Activated CD4-positive, alpha-beta memory T cell treated with anti-CD3 and anti-CD28 coated beads for 36 hours (primary cell): ENCODE results near the gene PLA2G10. TPM values are rescaled to one million over a fixed set of nuclear protein-coding genes. Genes with fewer than 3 reads are reported as not detected.
"Not testable (repeated sequence)": the region's sequence is repeated elsewhere in the genome, so short reads cannot be mapped to it uniquely, and the experiment has no call there.

Experiments
- CTCF ChIA-PET: fragments of 350-600 bp; sonication (Branson Sonifier 250); formaldehyde crosslinking; loops from one replicate; lab custom pipeline; 2021; ENCODE audit warnings: antibody characterized with exemption, inconsistent platforms; lab: Charles Lee
- POLR2A ChIA-PET: fragments of 350-600 bp; sonication (Branson Sonifier 250); formaldehyde crosslinking; loops from one replicate; lab custom pipeline; 2021; ENCODE audit warnings: antibody characterized with exemption; lab: Charles Lee
- DNase-seq: peaks from one replicate; pipeline ENCODE4 v3.0.0-alpha.2; 2020
- H3K27ac Mint-ChIP-seq: one replicate; pipeline ENCODE4 v1.8.0; 2021; ENCODE audit warnings: mixed read lengths
- H3K27me3 Mint-ChIP-seq: one replicate; pipeline ENCODE4 v1.8.0; 2021; ENCODE audit warnings: mixed read lengths
- H3K36me3 Mint-ChIP-seq: one replicate; pipeline ENCODE4 v1.8.0; 2021; ENCODE audit warnings: mixed read lengths
- H3K4me1 Mint-ChIP-seq: one replicate; pipeline ENCODE4 v1.8.0; 2021; ENCODE audit warnings: low read depth, mixed read lengths
- H3K4me3 Mint-ChIP-seq: one replicate; pipeline ENCODE4 v1.8.0; 2021; ENCODE audit warnings: mild to moderate bottlenecking, mixed read lengths
- H3K9me3 Mint-ChIP-seq: one replicate; pipeline ENCODE4 v1.8.0; 2021; ENCODE audit warnings: mixed read lengths
- intact Hi-C: fragments of 100-400 bp; cut with micrococcal nuclease; formaldehyde crosslinking; loops from one replicate; pipeline ENCODE4 v1.15.1; 2023
- total RNA-seq, 2 experiments: library from RNA; stranded (reverse); gene quantifications; one replicate each; pipeline ENCODE4 v1.2.3, GENCODE V29; 2021

PLA2G10 gene
- not detected for total RNA-seq

- H3K36me3 Mint-ChIP-seq, H3K4me3 Mint-ChIP-seq, intact Hi-C loops, CTCF ChIA-PET, H3K27ac Mint-ChIP-seq, H3K27me3 Mint-ChIP-seq, H3K4me1 Mint-ChIP-seq, H3K9me3 Mint-ChIP-seq, POLR2A ChIA-PET, DNase-seq: not testable (repeated sequence)
These were observed at the start of gene PLA2G10 for GRCh38 chr16:14694129-14694528. Gene PLA2G10 (minus strand): TSS chr16:14694308. CDS start chr16:14694229, 79 bp downstream.

GRCh38 chr16:14742273-14743128 lies 48.4 kb upstream of the PLA2G10 start, which contains the start of gene NPIPA2:
Gene NPIPA2 (plus strand): TSS chr16:14742533. CDS start chr16:14748066, 5,533 bp downstream.
- intact Hi-C loops, CTCF ChIA-PET, POLR2A ChIA-PET, H3K27me3 Mint-ChIP-seq, H3K4me3 Mint-ChIP-seq, H3K4me1 Mint-ChIP-seq, H3K27ac Mint-ChIP-seq, DNase-seq, H3K36me3 Mint-ChIP-seq, H3K9me3 Mint-ChIP-seq: not testable (repeated sequence)

GRCh38 chr16:14741794-14742193 lies 47.7 kb upstream of the PLA2G10 start:
- CTCF ChIA-PET, H3K36me3 Mint-ChIP-seq, H3K4me1 Mint-ChIP-seq, H3K27ac Mint-ChIP-seq, intact Hi-C loops, H3K27me3 Mint-ChIP-seq, DNase-seq, H3K4me3 Mint-ChIP-seq, POLR2A ChIA-PET, H3K9me3 Mint-ChIP-seq: not testable (repeated sequence)

GRCh38 chr16:14740832-14741385 lies 46.8 kb upstream of the PLA2G10 start:
- POLR2A ChIA-PET, H3K27me3 Mint-ChIP-seq, H3K36me3 Mint-ChIP-seq, H3K27ac Mint-ChIP-seq, H3K9me3 Mint-ChIP-seq, CTCF ChIA-PET, intact Hi-C loops, H3K4me1 Mint-ChIP-seq, H3K4me3 Mint-ChIP-seq, DNase-seq: not testable (repeated sequence)

- H3K4me1 Mint-ChIP-seq, H3K36me3 Mint-ChIP-seq, H3K27me3 Mint-ChIP-seq, H3K27ac Mint-ChIP-seq, POLR2A ChIA-PET, H3K9me3 Mint-ChIP-seq, intact Hi-C loops, DNase-seq, H3K4me3 Mint-ChIP-seq, CTCF ChIA-PET: not testable (repeated sequence)
These were observed 39.1 kb upstream of the PLA2G10 start for GRCh38 chr16:14733233-14733632.

- H3K9me3 Mint-ChIP-seq, H3K27ac Mint-ChIP-seq, POLR2A ChIA-PET, H3K4me1 Mint-ChIP-seq, H3K27me3 Mint-ChIP-seq, DNase-seq, H3K36me3 Mint-ChIP-seq, intact Hi-C loops, CTCF ChIA-PET, H3K4me3 Mint-ChIP-seq: not testable (repeated sequence)
These were observed 9.3 kb upstream of the PLA2G10 start, which contains the start of gene NPIPA3 for GRCh38 chr16:14703156-14704011. Gene NPIPA3 (plus strand): TSS chr16:14703411. CDS start chr16:14708944, 5,533 bp downstream.

- DNase-seq, intact Hi-C loops, H3K27me3 Mint-ChIP-seq, H3K9me3 Mint-ChIP-seq, CTCF ChIA-PET, H3K36me3 Mint-ChIP-seq, POLR2A ChIA-PET, H3K4me1 Mint-ChIP-seq, H3K4me3 Mint-ChIP-seq, H3K27ac Mint-ChIP-seq: not testable (repeated sequence)
These were observed 8.6 kb upstream of the PLA2G10 start for GRCh38 chr16:14702672-14703071.

- CTCF ChIA-PET, intact Hi-C loops, H3K36me3 Mint-ChIP-seq, DNase-seq, H3K27me3 Mint-ChIP-seq, H3K27ac Mint-ChIP-seq, H3K9me3 Mint-ChIP-seq, H3K4me3 Mint-ChIP-seq, H3K4me1 Mint-ChIP-seq, POLR2A ChIA-PET: not testable (repeated sequence)
These were observed 7.8 kb upstream of the PLA2G10 start for GRCh38 chr16:14701859-14702258.

GRCh38 chr16:14685870-14686793 lies 8.0 kb downstream of the PLA2G10 start:
- POLR2A ChIA-PET, H3K4me3 Mint-ChIP-seq, DNase-seq, H3K27ac Mint-ChIP-seq, H3K4me1 Mint-ChIP-seq, intact Hi-C loops, H3K27me3 Mint-ChIP-seq, H3K36me3 Mint-ChIP-seq, H3K9me3 Mint-ChIP-seq: not testable (repeated sequence)
- CTCF ChIA-PET, result interaction anchor here (0.6 kb wide), 1 partner anchor 22 kb away, joined by 3 read pairs; no protein-coding TSS in a partner anchor

GRCh38 chr16:14682121-14682520 lies 12.0 kb downstream of the PLA2G10 start:
- ChIA-PET CTCF (interaction anchor here (0.6 kb wide), 1 partner anchor 19 kb away, joined by 4 read pairs; no protein-coding TSS in a partner anchor), POLR2A (no interaction called here)
- Mint-ChIP-seq H3K27ac (no peak overlapping the region), H3K36me3 (no peaks in the 10 kb centered on the region), H3K27me3 (peaks cover 5% of the 10 kb centered on the region), H3K4me1 (no peaks in the 10 kb centered on the region), H3K4me3 (no peak overlapping the region), H3K9me3 (no peaks in the 10 kb centered on the region)
- intact Hi-C loops, result no loop called here
- no peak for DNase-seq

GRCh38 chr16:14681115-14681514 lies 13.0 kb downstream of the PLA2G10 start:
- Mint-ChIP-seq H3K36me3 (no peaks in the 10 kb centered on the region), H3K9me3 (no peaks in the 10 kb centered on the region), H3K27ac (no peak overlapping the region), H3K4me1 (no peaks in the 10 kb centered on the region), H3K27me3 (peaks cover 5% of the 10 kb centered on the region), H3K4me3 (no peak overlapping the region)
- ChIA-PET CTCF (no interaction called here), POLR2A (no interaction called here)
- no peak for DNase-seq
- intact Hi-C loops, result no loop called here
